ENCODE measurements around the gene PDSS2. TPM values are rescaled to one million over a fixed set of nuclear protein-coding genes. Genes with fewer than 3 reads are reported as not detected.

The PDSS2 gene
- total and polyA plus RNA-seq, 2 donors (not counting 1 experiment from before 2014, with no cell fraction given): 16.9 to 17.0 TPM

GRCh38 chr6:107272246-107272645 lies 187.1 kb downstream of the PDSS2 start:
- ATAC-seq (ENCODE audit: low read depth): no peak
- no peak overlapping the region for H3K4me2 ChIP-seq (replicated peaks; ENCODE audit: low read depth, low read length, poor library complexity, severe bottlenecking)
- H3K9ac ChIP-seq (ENCODE audit: low read length): no peak overlapping the region
- Mint-ChIP-seq H3K9me3 (ENCODE audit: insufficient read depth) (no peaks in the 10 kb centered on the region), H3K27ac (no peak overlapping the region), H3K4me1 (peaks cover 3% of the 10 kb centered on the region), H3K27me3 (no peaks in the 10 kb centered on the region), H3K4me3 (no peak overlapping the region)
- CTCF ChIA-PET: no interaction called here
- intact Hi-C loops (cut with micrococcal nuclease): no loop called here
- no peak for TF ChIP-seq CTCF (IDR thresholded peaks at IDR 0.05)
- no peak for TF ChIP-seq EZH2 (IDR thresholded peaks at IDR 0.05; ENCODE audit: borderline replicate concordance, insufficient read depth, low read depth, low read length, poor library complexity, severe bottlenecking)
- peaks cover under 1 to 2% of the 10 kb centered on the region in 2 donors for H3K4me1 ChIP-seq (ENCODE audit: control insufficient read depth in 2 of 2, insufficient read depth in 2 of 2, low read length in 2 of 2)
- H3K27ac ChIP-seq (ENCODE audit: low read length in 2 of 2): no peak overlapping the region
- H4K20me1 ChIP-seq (ENCODE audit: control insufficient read depth, insufficient read depth, low read length, poor library complexity, severe bottlenecking): peaks cover 6% of the 10 kb centered on the region
- no peak overlapping the region for H3K4me3 ChIP-seq (ENCODE audit: control extremely low read depth in 1 of 5, extremely low read depth in 1 of 5, insufficient read depth in 1 of 5, low read depth in 2 of 5, low read length in 4 of 5)
- no peaks in the 10 kb centered on the region for H3K27me3 ChIP-seq (replicated peaks in 1 of 4; ENCODE audit: control extremely low read depth in 1 of 4, control insufficient read depth in 3 of 4, insufficient read depth in 4 of 4, low read length in 3 of 4)
- peaks cover 0 to 5% of the 10 kb centered on the region in 2 experiments for H3K36me3 ChIP-seq (replicated peaks in 1 of 2; ENCODE audit: control extremely low read depth in 1 of 2, control insufficient read depth in 1 of 2, extremely low read depth in 1 of 2, insufficient read depth in 2 of 2, low read length in 1 of 2)
- H3K9me3 ChIP-seq (ENCODE audit: control extremely low read depth in 1 of 3, control insufficient read depth in 2 of 3, insufficient read depth in 1 of 3, low read length in 2 of 3): no peaks in the 10 kb centered on the region
- H2AFZ ChIP-seq (ENCODE audit: insufficient read depth, low read depth, low read length, poor library complexity, severe bottlenecking): no peak overlapping the region
- no peak for DNase-seq
- H3K79me2 ChIP-seq (ENCODE audit: control insufficient read depth, insufficient read depth, low read length): no peaks in the 10 kb centered on the region
- WGBS (ENCODE audit: insufficient coverage): no CpG with 5 or more reads among the region's 2 CpGs
- POLR2A ChIA-PET: interaction anchor here (0.6 to 0.7 kb wide), 2 partner anchors 217 to 406 kb away, joined by 3 to 5 read pairs; no protein-coding TSS in a partner anchor

GRCh38 chr6:107271208-107271790 lies 188.1 kb downstream of the PDSS2 start:
- Histone ChIP-seq H3K4me2 (replicated peaks; ENCODE audit: low read depth, low read length, poor library complexity, severe bottlenecking) (no peak overlapping the region), H3K9ac (ENCODE audit: low read length) (no peak overlapping the region), H3K9me3 (ENCODE audit: control extremely low read depth in 1 of 3, control insufficient read depth in 2 of 3, insufficient read depth in 1 of 3, low read length in 2 of 3) (no peaks in the 10 kb centered on the region), H3K27ac (ENCODE audit: low read length in 2 of 2) (no peak overlapping the region), H3K27me3 (replicated peaks in 1 of 4; ENCODE audit: control extremely low read depth in 1 of 4, control insufficient read depth in 3 of 4, insufficient read depth in 4 of 4, low read length in 3 of 4) (no peaks in the 10 kb centered on the region), H3K4me1 (ENCODE audit: control insufficient read depth in 2 of 2, insufficient read depth in 2 of 2, low read length in 2 of 2) (peaks cover 9 to 11% of the 10 kb centered on the region in 2 donors), H3K36me3 (replicated peaks in 1 of 2; ENCODE audit: control extremely low read depth in 1 of 2, control insufficient read depth in 1 of 2, extremely low read depth in 1 of 2, insufficient read depth in 2 of 2, low read length in 1 of 2) (peaks cover 0 to 5% of the 10 kb centered on the region in 2 experiments), H4K20me1 (ENCODE audit: control insufficient read depth, insufficient read depth, low read length, poor library complexity, severe bottlenecking) (peaks cover 6% of the 10 kb centered on the region), H2AFZ (ENCODE audit: insufficient read depth, low read depth, low read length, poor library complexity, severe bottlenecking) (no peak overlapping the region), H3K4me3 (ENCODE audit: control extremely low read depth in 1 of 5, extremely low read depth in 1 of 5, insufficient read depth in 1 of 5, low read depth in 2 of 5, low read length in 4 of 5) (no peak overlapping the region), H3K79me2 (ENCODE audit: control insufficient read depth, insufficient read depth, low read length) (no peaks in the 10 kb centered on the region)
- no peaks in the 10 kb centered on the region for H3K9me3 Mint-ChIP-seq (ENCODE audit: insufficient read depth)
- H3K27ac Mint-ChIP-seq: no peak overlapping the region
- CTCF ChIA-PET: interaction anchor here (0.7 kb wide), 1 partner anchor 46 kb away, joined by 3 read pairs; no protein-coding TSS in a partner anchor
- POLR2A ChIA-PET: interaction anchor here (0.6 kb wide), 1 partner anchor 407 kb away, joined by 3 read pairs; no protein-coding TSS in a partner anchor
- H3K27me3 Mint-ChIP-seq: no peaks in the 10 kb centered on the region
- no peak for TF ChIP-seq CTCF (IDR thresholded peaks at IDR 0.05)
- no peak for TF ChIP-seq EZH2 (IDR thresholded peaks at IDR 0.05; ENCODE audit: borderline replicate concordance, insufficient read depth, low read depth, low read length, poor library complexity, severe bottlenecking)
- DNase-seq: no peak
- peaks cover 12% of the 10 kb centered on the region for H3K4me1 Mint-ChIP-seq
- no peak for ATAC-seq (ENCODE audit: low read depth)
- intact Hi-C loops (cut with micrococcal nuclease): no loop called here
- H3K4me3 Mint-ChIP-seq: no peak overlapping the region

Measured in B cell (primary cell).